Heart right ventricle (tissue), 16 donors: ENCODE data around the gene ADGRL3. TPM values are rescaled to one million over a fixed set of nuclear protein-coding genes. Genes with fewer than 3 reads are reported as not detected.

ENCODE experiments used
- ATAC-seq, 8 donors: fragments of 200-7000 bp; cut with Tn5 transposase; one replicate each; pipeline ENCODE4 v1.9.1; 2020; ENCODE audit warnings: mild to moderate bottlenecking in 8 of 8, moderate library complexity in 8 of 8, moderate number of reproducible peaks in 1 of 8
- DNase-seq, 2 donors: peaks; one replicate each; pipeline ENCODE4 v3.0.0-alpha.2; 2020
- H3K27ac ChIP-seq, 10 donors: fragments of 200-600 bp; sonication (generic) in 2 of 10; one replicate each; pipeline versions ENCODE4 v1.5.0 to v1.8.0; 2020 to 2022; ENCODE audit warnings: mild to moderate bottlenecking in 3 of 10
- H3K27me3 ChIP-seq, 7 donors: fragments of 200-600 bp; one replicate each; pipeline ENCODE4 v1.8.0; 2021 to 2022; ENCODE audit warnings: mild to moderate bottlenecking in 2 of 7
- H3K36me3 ChIP-seq, 9 donors: fragments of 200-600 bp; sonication (generic) in 1 of 9; one replicate each; pipeline versions ENCODE4 v1.5.0 to v1.8.0; 2020 to 2022; ENCODE audit warnings: mild to moderate bottlenecking in 2 of 9
- H3K4me1 ChIP-seq, 9 donors: fragments of 200-600 bp; sonication (generic) in 1 of 9; one replicate each; pipeline versions ENCODE4 v1.5.0 to v1.8.0; 2020 to 2022; ENCODE audit warnings: mild to moderate bottlenecking in 4 of 9
- H3K4me3 ChIP-seq, 10 donors: fragments of 200-600 bp; sonication (generic) in 2 of 10; one replicate each; pipeline versions ENCODE4 v1.5.0 to v1.8.0; 2020 to 2022; ENCODE audit warnings: mild to moderate bottlenecking in 7 of 10, moderate library complexity in 2 of 10
- H3K9me3 ChIP-seq, 11 donors: fragments of 200-600 bp in 10 of 11; sonication (generic) in 2 of 11; one replicate each; pipeline versions ENCODE4 v1.5.0 to v1.8.0; 2013 to 2022; ENCODE audit warnings: mild to moderate bottlenecking in 2 of 11, control low read depth in 1 of 11, moderate library complexity in 1 of 11
- WGBS, 2 donors: extraction: QIAGEN DNeasy Blood & Tissue Kit; methylation state at CpG; one replicate each; pipeline ENCODE4 v1.1.7; 2013; ENCODE audit warnings: inconsistent platforms in 1 of 2; 5-methylcytosine and 5-hydroxymethylcytosine counted together
- intact Hi-C, 10 donors: fragments of 100-400 bp; cut with DNase I; formaldehyde crosslinking; loops; one replicate each; pipeline versions ENCODE4 v1.11.1 to v1.14.2; 2022
- polyA plus RNA-seq, 2 donors: library from polyadenylated mRNA; stranded (reverse); fragments of 200-250 nt; gene quantifications; one replicate each; pipeline ENCODE4 v1.2.3, GENCODE V29; 2013
- total RNA-seq, 10 donors: library from RNA; stranded (reverse); fragmentation: NEBNext Ultra II Directional in 3 of 10; extraction: Animal tissue kit (Norgen Biotek cat#: 25700) in 3 of 10; gene quantifications; one replicate each; pipeline versions ENCODE4 v1.2.1 to v1.2.4, GENCODE V29; 2021 to 2023
- TF ChIP-seq, protein P1 (sequence below), 9 donors: fragments of 200-600 bp; sonication (generic) in 2 of 9; IDR thresholded peaks; one replicate each; pipeline versions ENCODE4 v1.5.0 to v1.8.0; 2021 to 2022; ENCODE audit warnings: antibody characterized with exemption in 9 of 9, mild to moderate bottlenecking in 5 of 9, moderate library complexity in 1 of 9
- donor health status: Arrhythmogenic right ventricular cardiomyopathy.
- donor health status: ischemic (EF 13 %, LVEDD 7.1; RV severe dilation, severe dysfunction).
- donor health status: healthy with polysubstance abuse.
- donor health status: DM: no; HTN: yes; CAD: no.
- donor health status: DM: no; HTN: no; CAD: no.
- donor health status: ischemic (EF 25% LVEDD 6.9; RV normal size, moderate dysfunction).
- donor health status: ischemic (EF 25% LVEDD 5.7; RV mildly dilated, moderate dysfunction).
- donor health status: healthy.
- donor health status: DM: yes; HTN: yes; CAD: no.
- donor health status: Ischemic cardiomyopathy.
- donor health status: ischemic (EF 35%, LVEDD 5.7; RV mildly dilated, moderate dysfunction).
- donor health status: nonischemic (EF 11% LVEDD 7.7; RV severe dilation, severe dysfunction).
- donor health status: DM: yes; HTN: yes; CAD: no.
- donor health status: PGD.
- donor health status: ischemic (EF 29% LVEDD 5.4; RV normal size, mild dysfunction).
- donor health status: nonischemic (EF 23%, LVEDD 6.1; RV moderate dilation, normal function).

The ADGRL3 gene
- total and polyA plus RNA-seq, 12 donors = 0.36 to 20.9 (median 4.6) TPM

DNA sequence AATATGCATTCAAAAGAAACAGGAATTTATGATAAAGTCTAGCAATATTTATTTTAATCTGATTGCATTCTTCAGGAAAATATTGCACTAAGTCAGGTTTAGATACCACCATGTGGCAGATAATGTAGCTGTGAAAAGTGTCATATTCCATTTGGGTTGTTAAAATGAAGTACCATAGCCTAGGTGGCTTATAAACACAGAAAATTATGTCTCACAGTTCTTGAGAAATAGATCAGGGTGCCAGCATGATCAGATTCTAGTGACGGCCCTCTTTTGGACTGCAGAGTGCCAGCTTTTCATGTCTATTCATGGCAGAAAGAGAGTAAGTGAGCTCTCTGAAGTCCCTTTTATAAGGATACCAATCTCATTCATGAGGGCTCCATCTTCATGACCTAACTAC lies 5.6 kb upstream of the ADGRL3 start:
- Histone ChIP-seq H3K27ac (no peak overlapping the region), H3K27me3 (peaks cover 0 to 11% (median 0%) of the 10 kb centered on the region in 7 donors), H3K9me3 (no peaks in the 10 kb centered on the region), H3K4me3 (no peak overlapping the region), H3K36me3 (no peaks in the 10 kb centered on the region), H3K4me1 (peaks cover 0 to 4% (median 0%) of the 10 kb centered on the region in 9 donors)
- ATAC-seq (no peak), DNase-seq (no peak)
- intact Hi-C loops = no loop called here
- WGBS, 2 donors = 84 to 91% methylated on average over 1 of the region's 1 CpG
- TF ChIP-seq, protein P1, sequence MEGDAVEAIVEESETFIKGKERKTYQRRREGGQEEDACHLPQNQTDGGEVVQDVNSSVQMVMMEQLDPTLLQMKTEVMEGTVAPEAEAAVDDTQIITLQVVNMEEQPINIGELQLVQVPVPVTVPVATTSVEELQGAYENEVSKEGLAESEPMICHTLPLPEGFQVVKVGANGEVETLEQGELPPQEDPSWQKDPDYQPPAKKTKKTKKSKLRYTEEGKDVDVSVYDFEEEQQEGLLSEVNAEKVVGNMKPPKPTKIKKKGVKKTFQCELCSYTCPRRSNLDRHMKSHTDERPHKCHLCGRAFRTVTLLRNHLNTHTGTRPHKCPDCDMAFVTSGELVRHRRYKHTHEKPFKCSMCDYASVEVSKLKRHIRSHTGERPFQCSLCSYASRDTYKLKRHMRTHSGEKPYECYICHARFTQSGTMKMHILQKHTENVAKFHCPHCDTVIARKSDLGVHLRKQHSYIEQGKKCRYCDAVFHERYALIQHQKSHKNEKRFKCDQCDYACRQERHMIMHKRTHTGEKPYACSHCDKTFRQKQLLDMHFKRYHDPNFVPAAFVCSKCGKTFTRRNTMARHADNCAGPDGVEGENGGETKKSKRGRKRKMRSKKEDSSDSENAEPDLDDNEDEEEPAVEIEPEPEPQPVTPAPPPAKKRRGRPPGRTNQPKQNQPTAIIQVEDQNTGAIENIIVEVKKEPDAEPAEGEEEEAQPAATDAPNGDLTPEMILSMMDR (IDR thresholded peaks at IDR 0.05) = no peak

DNA sequence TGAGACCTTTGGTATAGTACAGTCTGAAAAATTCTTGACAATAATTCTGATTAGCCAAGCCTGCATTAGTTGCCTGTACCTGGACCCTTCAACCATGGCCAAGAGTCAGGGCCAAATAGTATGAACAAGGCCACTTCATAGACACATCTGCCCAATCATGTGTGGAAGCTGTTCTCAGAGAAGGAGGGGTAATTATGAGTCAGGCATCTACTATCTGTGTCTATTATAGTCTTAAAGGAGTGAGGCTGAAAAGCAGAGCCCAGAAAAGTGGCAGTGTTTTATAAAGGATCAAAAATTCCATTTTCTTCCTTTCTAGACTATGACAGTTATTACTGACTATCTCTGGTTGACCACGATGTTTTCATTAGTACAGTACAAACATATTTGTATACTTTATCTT lies 5.0 kb upstream of the ADGRL3 start:
- ATAC-seq (no peak), DNase-seq (no peak)
- peaks cover 0 to 4% (median 0%) of the 10 kb centered on the region in 9 donors for H3K4me1 ChIP-seq
- H3K36me3 ChIP-seq = no peaks in the 10 kb centered on the region
- intact Hi-C loops = no loop called here
- H3K27me3 ChIP-seq = peaks cover 0 to 17% (median 4%) of the 10 kb centered on the region in 7 donors
- no peaks in the 10 kb centered on the region for H3K9me3 ChIP-seq
- no peak overlapping the region for H3K4me3 ChIP-seq
- TF ChIP-seq, protein P1 (IDR thresholded peaks at IDR 0.05) = no peak
- WGBS, 2 donors = 79 to 89% methylated on average over 1 of the region's 1 CpG
- no peak overlapping the region for H3K27ac ChIP-seq

DNA sequence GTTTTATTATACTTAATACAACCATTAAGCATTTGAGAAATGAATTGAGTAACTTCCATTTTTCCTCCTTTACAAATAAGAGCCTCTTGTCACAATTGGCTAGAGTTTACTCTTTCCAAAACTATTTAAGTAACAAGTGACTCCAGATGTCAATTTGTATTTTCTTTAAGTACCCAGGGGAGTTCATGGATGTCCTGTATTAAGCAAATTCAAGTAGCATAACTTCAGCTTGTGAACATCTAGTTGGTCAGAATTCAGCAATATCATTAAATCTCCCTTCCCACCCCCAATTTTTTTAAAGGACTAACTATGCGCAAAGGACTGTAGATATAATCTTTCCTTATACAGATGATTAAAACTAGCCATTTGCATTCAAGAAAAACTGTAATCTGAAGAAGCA lies 1.4 kb upstream of the ADGRL3 start:
- WGBS, 2 donors = 84 to 87% methylated on average over 1 of the region's 1 CpG
- TF ChIP-seq, protein P1 (IDR thresholded peaks at IDR 0.05) = no peak
- no peak for ATAC-seq
- peaks cover 0 to 17% (median 0%) of the 10 kb centered on the region in 9 donors for H3K4me1 ChIP-seq
- peaks cover 0 to 52% (median 38%) of the 10 kb centered on the region in 7 donors for H3K27me3 ChIP-seq
- H3K36me3 ChIP-seq = no peaks in the 10 kb centered on the region
- intact Hi-C loops = no loop called here
- no peak overlapping the region for H3K4me3 ChIP-seq
- no peak for DNase-seq
- no peak overlapping the region for H3K27ac ChIP-seq
- H3K9me3 ChIP-seq = no peaks in the 10 kb centered on the region

DNA sequence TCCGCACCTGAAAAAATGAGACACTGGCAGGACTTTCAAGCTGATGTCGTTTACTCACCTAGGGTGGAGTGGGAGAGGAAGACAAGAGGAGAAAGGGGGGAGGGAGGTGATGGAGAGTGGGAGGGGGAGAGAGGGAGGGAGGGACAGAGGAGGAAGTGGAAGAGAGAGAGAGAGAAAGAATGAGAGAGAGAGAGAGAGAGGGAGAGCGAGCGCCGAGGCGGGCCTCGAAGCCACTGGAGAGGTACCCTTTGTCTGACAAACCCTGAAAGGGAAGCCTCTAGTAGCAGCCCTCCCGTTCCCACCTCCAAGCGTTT lies 296 bp upstream of the ADGRL3 start:
- TF ChIP-seq, protein P1 (IDR thresholded peaks at IDR 0.05) = no peak
- H3K4me3 ChIP-seq = peak overlapping the region; percentile 42 to 75 (median 64)
- WGBS, 2 donors = 4 to 13% methylated on average over 6 to 9 of the region's 9 CpGs
- H3K9me3 ChIP-seq = no peaks in the 10 kb centered on the region
- peak overlapping the region in 5 of 10 donors; percentile 45 to 69 (median 61) for H3K27ac ChIP-seq
- DNase-seq = no peak
- no peaks in the 10 kb centered on the region for H3K36me3 ChIP-seq
- H3K27me3 ChIP-seq = peaks cover 0 to 64% (median 38%) of the 10 kb centered on the region in 7 donors
- ATAC-seq = peak in 1 of 8 donors; percentile 46
- intact Hi-C loops = loop anchor here in 2 of 10 donors (5.0 to 10.0 kb wide), 2 partner anchors 75 to 82 kb away; no protein-coding TSS in a partner anchor
- peaks cover 0 to 23% (median 5%) of the 10 kb centered on the region in 9 donors for H3K4me1 ChIP-seq
